Measurements from ENCODE around the gene AP3D1.

DNA sequence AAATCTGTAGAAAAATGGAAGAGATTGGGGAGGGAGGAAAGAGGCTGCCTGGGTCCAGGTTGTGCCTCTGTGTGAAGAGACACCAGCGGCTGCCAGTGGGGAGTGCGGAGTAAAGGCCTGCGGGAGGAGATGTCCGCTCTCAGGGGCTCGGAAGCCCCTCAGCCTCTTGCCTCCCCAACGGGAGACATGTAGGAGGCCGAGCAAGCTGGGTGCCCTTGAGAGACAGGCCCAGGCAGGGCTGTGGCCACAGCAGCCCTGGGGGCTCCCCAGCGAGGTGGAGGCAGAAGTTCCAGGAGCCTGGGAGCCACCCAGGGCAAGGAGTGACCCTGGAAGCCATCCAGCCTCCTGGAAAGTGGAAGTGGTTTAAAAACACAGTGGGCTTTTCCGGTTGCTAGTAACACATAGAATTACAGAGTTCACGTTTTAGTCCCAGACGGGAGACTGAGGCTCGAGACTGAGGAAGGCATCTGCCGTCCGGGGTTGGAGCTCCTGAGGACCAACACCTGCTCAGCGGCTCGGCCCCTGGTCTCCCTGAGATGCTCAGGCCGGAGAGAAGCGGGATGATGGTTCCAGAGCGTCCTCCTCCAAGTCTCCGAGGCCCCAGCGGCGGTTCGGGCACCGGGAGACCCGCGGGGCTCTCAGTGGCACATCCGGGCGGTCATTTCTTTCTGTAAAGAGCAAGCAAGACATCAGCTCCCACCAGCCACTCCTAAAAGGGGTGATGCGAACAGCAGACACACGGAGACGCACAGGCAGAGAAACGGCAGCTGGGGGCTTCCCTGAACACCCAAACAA, 78.4 kb downstream of the AP3D1 start:
- TF ChIP-seq RAD21 (IDR thresholded peaks at IDR 0.05) (no peak), TAF1 (conservative IDR thresholded peaks at IDR 0.05) (no peak), RXRA (IDR thresholded peaks at IDR 0.05) (no peak), EGR1 (IDR thresholded peaks at IDR 0.05; ENCODE audit: low read depth in 2 of 2) (no peak), YY1 (IDR thresholded peaks at IDR 0.05) (no peak), HNF4A (conservative IDR thresholded peaks at IDR 0.05) (no peak), SP1 (IDR thresholded peaks at IDR 0.05) (no peak), JUND (IDR thresholded peaks at IDR 0.05) (no peak), GABPA (IDR thresholded peaks at IDR 0.05 in 1 of 2, conservative IDR thresholded peaks at IDR 0.05 in 1 of 2) (no peak)
- TF ChIP-seq, protein P1, sequence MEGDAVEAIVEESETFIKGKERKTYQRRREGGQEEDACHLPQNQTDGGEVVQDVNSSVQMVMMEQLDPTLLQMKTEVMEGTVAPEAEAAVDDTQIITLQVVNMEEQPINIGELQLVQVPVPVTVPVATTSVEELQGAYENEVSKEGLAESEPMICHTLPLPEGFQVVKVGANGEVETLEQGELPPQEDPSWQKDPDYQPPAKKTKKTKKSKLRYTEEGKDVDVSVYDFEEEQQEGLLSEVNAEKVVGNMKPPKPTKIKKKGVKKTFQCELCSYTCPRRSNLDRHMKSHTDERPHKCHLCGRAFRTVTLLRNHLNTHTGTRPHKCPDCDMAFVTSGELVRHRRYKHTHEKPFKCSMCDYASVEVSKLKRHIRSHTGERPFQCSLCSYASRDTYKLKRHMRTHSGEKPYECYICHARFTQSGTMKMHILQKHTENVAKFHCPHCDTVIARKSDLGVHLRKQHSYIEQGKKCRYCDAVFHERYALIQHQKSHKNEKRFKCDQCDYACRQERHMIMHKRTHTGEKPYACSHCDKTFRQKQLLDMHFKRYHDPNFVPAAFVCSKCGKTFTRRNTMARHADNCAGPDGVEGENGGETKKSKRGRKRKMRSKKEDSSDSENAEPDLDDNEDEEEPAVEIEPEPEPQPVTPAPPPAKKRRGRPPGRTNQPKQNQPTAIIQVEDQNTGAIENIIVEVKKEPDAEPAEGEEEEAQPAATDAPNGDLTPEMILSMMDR (IDR thresholded peaks at IDR 0.05; ENCODE audit: low read depth, low read length, missing input control): no peak
- TF ChIP-seq, protein P2, sequence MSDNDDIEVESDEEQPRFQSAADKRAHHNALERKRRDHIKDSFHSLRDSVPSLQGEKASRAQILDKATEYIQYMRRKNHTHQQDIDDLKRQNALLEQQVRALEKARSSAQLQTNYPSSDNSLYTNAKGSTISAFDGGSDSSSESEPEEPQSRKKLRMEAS (IDR thresholded peaks at IDR 0.05): no peak
- TF ChIP-seq, protein P3, sequence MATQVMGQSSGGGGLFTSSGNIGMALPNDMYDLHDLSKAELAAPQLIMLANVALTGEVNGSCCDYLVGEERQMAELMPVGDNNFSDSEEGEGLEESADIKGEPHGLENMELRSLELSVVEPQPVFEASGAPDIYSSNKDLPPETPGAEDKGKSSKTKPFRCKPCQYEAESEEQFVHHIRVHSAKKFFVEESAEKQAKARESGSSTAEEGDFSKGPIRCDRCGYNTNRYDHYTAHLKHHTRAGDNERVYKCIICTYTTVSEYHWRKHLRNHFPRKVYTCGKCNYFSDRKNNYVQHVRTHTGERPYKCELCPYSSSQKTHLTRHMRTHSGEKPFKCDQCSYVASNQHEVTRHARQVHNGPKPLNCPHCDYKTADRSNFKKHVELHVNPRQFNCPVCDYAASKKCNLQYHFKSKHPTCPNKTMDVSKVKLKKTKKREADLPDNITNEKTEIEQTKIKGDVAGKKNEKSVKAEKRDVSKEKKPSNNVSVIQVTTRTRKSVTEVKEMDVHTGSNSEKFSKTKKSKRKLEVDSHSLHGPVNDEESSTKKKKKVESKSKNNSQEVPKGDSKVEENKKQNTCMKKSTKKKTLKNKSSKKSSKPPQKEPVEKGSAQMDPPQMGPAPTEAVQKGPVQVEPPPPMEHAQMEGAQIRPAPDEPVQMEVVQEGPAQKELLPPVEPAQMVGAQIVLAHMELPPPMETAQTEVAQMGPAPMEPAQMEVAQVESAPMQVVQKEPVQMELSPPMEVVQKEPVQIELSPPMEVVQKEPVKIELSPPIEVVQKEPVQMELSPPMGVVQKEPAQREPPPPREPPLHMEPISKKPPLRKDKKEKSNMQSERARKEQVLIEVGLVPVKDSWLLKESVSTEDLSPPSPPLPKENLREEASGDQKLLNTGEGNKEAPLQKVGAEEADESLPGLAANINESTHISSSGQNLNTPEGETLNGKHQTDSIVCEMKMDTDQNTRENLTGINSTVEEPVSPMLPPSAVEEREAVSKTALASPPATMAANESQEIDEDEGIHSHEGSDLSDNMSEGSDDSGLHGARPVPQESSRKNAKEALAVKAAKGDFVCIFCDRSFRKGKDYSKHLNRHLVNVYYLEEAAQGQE (IDR thresholded peaks at IDR 0.05): no peak
